GM12801 (cell line): ENCODE data around the gene INSR.

Source experiments
- TF ChIP-seq, protein P1 (sequence below): IDR thresholded peaks from one replicate; pipeline ENCODE4 v1.5.1; 2011; ENCODE audit warnings: control low read depth; ENCODE audit not compliant: insufficient read length; ENCODE audit errors: extremely low read depth

INSR gene

DNA sequence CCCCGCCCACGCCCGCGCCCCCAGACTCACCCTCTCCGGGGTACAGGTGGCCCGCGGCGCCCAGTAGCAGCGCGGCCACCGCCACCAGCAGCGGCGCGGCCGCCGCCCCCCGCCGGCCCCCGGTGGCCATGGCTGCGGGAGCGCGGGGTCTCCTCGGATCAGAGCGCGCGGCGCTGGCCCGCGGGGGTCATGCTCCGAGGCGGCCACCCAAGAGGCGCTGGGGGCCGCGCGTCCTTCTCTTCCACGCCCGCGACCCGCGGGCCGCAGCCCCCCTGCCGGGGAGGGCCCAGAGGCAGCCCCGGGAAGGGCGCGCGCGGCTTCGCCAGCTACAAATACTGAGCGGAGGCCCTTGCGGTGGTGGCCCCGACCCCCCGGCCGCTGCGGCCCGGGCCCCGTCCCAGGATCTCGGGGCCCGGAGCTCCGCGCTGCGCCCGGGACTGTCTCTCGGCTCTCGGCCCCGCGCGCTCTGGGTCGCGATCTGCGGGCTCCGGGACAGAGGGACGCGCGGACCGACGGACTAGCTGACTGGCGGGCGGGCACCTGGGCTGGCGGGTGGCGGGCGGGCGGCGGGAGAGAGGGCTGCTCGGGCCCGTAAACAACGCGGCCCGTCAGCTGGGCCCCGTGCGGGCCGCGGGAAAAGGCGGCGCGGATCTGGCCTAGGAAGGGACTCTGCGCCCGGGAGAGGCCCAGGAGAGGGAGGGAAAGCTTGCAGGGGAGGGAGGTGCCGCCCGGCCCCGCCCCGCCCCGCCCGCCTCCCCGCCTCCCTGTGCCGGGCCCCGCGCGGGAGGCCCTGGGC, at the start of gene INSR:
Gene INSR, minus strand, starts transcription at position 653 of the 796 bp plus-strand sequence. Its CDS starts 523 bp downstream, at position 130.
- TF ChIP-seq, protein P1, sequence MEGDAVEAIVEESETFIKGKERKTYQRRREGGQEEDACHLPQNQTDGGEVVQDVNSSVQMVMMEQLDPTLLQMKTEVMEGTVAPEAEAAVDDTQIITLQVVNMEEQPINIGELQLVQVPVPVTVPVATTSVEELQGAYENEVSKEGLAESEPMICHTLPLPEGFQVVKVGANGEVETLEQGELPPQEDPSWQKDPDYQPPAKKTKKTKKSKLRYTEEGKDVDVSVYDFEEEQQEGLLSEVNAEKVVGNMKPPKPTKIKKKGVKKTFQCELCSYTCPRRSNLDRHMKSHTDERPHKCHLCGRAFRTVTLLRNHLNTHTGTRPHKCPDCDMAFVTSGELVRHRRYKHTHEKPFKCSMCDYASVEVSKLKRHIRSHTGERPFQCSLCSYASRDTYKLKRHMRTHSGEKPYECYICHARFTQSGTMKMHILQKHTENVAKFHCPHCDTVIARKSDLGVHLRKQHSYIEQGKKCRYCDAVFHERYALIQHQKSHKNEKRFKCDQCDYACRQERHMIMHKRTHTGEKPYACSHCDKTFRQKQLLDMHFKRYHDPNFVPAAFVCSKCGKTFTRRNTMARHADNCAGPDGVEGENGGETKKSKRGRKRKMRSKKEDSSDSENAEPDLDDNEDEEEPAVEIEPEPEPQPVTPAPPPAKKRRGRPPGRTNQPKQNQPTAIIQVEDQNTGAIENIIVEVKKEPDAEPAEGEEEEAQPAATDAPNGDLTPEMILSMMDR = no peak

DNA sequence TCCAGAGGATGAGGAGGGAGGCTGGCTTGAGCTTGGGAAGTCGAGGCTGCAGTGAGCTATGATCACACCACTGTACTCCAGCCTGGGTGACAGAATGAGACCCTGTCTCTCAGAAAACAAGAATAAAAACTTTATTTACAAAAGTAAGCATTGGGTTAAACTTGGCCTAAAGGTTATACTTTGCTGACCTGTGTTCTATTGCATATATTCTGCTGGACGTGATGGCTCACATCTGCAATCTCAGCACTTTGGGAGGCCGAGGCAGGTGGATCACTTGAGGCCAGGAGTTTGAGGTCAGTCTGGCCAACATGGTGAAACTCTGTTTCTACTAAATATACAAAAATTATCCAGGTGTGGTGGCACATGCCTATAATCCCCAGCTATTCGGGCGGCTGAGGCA, 47.9 kb upstream of the INSR start:
- TF ChIP-seq, protein P1 = no peak

DNA sequence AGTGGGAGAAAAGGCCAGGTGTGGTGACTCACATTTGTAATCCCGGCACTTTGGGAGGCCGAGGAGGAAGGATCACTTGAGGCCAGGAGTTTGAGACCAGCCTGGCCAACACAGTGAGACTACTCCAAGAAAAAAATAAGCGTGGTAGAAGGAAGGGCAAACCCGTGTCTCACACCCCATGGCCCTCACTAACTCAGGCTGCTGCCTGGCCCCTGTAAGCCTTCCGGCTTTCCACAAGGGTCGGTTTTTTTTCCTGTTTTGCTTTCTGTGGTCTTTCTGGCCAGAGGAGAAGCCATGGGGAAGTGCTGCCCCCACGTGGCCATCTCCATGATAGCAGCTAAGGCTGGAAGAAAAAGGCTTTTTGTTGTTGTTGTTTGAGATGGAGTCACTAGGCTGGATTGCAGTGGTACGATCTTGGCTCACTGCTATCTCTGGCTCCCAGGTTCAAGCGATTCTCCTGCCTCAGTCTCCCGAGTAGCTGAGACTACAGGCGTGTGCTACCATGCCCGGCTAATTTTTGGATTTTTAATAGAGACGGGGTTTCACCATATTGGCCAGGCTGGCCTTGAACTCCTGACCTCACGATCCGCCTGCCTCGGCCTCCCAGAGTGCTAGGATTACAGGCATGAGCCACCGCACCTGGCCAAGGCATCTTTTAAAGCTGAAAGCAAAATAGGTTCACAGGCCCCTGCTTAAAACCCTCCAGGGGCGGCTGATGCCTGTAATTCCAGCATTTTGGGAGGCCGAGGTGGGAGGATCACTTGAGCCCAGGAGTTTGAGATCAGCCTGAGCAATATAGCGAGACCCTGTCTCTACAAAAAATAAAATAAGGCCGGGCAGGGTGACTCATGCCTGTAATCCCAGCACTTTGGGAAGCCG, 47.0 kb upstream of the INSR start:
- TF ChIP-seq, protein P1 = no peak

DNA sequence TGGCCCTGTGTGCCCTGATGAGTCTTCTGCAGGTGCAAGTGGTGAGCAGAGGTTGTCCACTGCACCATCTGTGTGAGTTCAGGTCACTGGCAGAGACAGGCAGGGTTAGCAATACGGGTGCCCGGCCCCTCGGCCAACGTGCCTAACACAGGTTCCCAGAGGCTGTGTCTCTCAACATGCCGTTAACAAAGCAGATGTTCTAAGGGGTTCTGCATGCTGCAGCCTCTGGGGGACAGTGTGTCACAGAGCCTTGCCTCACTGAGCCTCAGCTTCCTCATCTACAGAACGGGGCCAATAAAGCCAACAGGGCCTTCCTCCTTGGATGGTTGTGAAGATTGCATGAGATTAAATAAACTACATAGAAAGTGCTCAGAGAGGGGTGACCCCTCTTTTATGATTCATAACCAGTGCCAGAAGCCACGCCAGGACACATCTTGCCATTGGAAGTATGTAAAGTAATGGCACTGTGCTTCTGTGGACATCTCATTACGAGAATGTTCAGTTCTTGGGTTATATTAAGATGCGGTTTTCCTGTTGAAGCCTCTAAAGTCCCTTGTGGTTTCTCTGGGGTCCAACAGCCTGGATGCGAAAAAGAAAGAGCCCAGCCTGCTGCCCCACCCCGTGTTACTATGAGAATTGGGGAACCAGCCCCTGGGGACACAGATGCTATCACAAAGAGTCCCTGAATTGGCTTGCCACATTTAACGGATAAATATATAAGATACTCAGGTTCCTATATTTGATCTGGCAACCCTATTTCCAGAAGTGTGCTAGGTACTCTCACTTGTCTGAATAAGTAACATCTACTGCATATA, 43.4 kb upstream of the INSR start:
- TF ChIP-seq, protein P1 = no peak

DNA sequence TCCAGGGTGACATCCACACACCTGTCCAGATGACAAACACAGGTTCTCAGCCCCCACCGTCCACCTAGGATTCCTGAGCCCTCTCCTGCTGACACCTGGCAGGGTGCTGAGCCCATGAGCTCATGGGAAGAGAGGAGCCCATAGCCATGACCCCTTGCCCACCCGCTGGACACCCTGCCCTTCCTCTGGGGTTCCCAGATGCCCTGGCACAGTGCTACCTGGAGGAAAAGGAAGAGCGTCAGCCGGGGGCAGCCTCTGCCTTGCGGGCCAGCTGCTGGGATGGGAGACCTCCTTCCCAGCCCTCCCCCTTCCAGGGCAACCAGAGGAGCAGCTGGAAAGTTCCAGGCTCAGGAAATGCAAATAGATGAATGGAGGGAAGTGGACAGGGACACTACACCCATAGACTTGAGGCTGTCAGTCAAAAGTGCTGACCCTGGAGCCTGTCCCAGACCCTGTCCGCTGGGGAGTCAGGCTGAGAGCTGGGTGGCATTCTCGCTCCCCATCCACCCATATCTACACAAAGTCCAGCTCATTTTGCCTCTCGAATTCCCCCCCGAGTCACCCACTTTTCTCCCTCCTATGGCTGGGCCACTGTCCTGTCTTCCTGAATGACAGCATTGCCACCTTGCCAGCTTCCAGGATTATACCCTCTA, 42.2 kb upstream of the INSR start:
- TF ChIP-seq, protein P1 = no peak

DNA sequence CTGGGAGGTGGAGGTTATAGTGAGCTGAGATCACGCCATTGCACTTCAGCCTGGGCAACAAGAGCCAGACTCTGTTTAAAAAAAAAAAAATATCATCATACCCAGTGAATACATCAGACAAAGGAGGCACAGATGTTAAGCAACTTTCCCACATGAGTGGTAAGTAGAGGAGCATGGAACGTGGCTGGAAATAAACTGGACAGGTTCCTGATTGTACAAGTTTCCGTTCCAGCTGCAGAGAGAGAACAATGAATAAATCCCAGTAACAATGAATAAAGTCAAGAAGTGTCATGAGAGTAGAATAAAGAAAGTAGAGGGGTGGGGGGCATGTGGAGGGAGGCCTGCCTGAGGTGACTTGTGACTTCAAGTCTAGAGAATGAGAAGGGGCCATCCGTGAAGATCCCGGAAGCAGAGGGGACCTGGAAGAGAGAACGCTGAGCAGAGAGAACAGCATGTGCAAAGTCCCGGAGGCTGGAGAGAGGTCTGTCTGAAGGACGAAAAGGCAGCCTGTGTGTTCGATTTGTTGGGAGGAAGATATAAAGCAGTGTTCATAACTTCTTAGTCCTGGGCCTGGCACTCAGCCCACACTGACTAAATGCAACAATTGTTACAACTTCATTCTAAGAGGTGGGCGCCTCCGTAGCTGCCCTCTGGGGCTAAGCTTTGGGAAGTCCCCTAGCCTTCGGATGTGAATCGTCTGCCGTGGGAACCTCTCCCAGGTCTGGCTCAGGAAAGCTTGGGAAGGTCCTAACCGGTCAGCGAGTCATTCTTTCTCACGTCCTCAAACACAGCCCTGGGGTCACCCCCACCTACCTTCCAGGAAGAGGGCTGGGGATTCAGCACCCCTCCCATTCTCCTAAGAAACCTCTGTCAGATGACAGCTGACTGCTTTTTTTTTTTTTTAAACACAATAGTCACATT, 39.2 kb upstream of the INSR start:
- TF ChIP-seq, protein P1 = no peak
